Stimulated activated CD8-positive, alpha-beta memory T cell treated with anti-CD3 and anti-CD28 coated beads, Interleukin-7, amount 100 ng/mL, for 24 hours (primary cell): ENCODE measurements around the gene ARMH4.

Source experiments
- DNase-seq: peaks from one replicate; pipeline ENCODE4 v3.0.0-alpha.2; 2020; ENCODE audit warnings: low read depth

ARMH4 gene

GRCh38 chr14:58152014-58152857, at the start of gene ARMH4:
Gene ARMH4, minus strand, starts transcription at chr14:58152213. Its CDS starts 12,855 bp downstream, at chr14:58139358.
- DNase-seq = peak; percentile 19

- DNase-seq = no peak
Measured at GRCh38 chr14:58200846-58201245, 48.8 kb upstream of the ARMH4 start.

GRCh38 chr14:58200480-58200841, 48.4 kb upstream of the ARMH4 start:
- no peak for DNase-seq

- peak; percentile 70 for DNase-seq
Measured at GRCh38 chr14:58199726-58200479, 47.9 kb upstream of the ARMH4 start, which contains the start of gene ACTR10. Gene ACTR10, plus strand, starts transcription at chr14:58200149. Its CDS starts 69 bp downstream, at chr14:58200218.

GRCh38 chr14:58198086-58198485, 46.1 kb upstream of the ARMH4 start:
- no peak for DNase-seq

GRCh38 chr14:58196198-58196597, 44.2 kb upstream of the ARMH4 start:
- DNase-seq = no peak

- no peak for DNase-seq
Measured at GRCh38 chr14:58193542-58193941, 41.5 kb upstream of the ARMH4 start.

GRCh38 chr14:58191763-58192601, 40.0 kb upstream of the ARMH4 start:
- DNase-seq = no peak

- DNase-seq = no peak
Measured at GRCh38 chr14:58189176-58189575, 37.2 kb upstream of the ARMH4 start.

GRCh38 chr14:58177125-58177524, 25.1 kb upstream of the ARMH4 start:
- DNase-seq = no peak

- DNase-seq = no peak
Measured at GRCh38 chr14:58171090-58171489, 19.1 kb upstream of the ARMH4 start.

- no peak for DNase-seq
Measured at GRCh38 chr14:58167891-58168290, 15.9 kb upstream of the ARMH4 start.

- DNase-seq = no peak
Measured at GRCh38 chr14:58167057-58167456, 15.0 kb upstream of the ARMH4 start.

- DNase-seq = peak; percentile 64
Measured at GRCh38 chr14:58166005-58166983, 14.3 kb upstream of the ARMH4 start.

GRCh38 chr14:58160561-58160960, 8.5 kb upstream of the ARMH4 start:
- DNase-seq = no peak

GRCh38 chr14:58151133-58152013, 640 bp downstream of the ARMH4 start:
- no peak for DNase-seq

- DNase-seq = no peak
Measured at GRCh38 chr14:58150243-58150805, 1.7 kb downstream of the ARMH4 start.

- DNase-seq = no peak
Measured at GRCh38 chr14:58149196-58149595, 2.8 kb downstream of the ARMH4 start.

- DNase-seq = no peak
Measured at GRCh38 chr14:58146399-58146798, 5.6 kb downstream of the ARMH4 start.

GRCh38 chr14:58145936-58146335, 6.1 kb downstream of the ARMH4 start:
- DNase-seq = no peak
